AG04449 (cell line): ENCODE measurements around the gene NOX1.

Source experiments
- CTCF ChIA-PET: fragments of 350-600 bp; formaldehyde crosslinking; extraction: SDS; loops from one replicate; lab custom pipeline; 2021; ENCODE audit warnings: antibody characterized with exemption; lab: Yijun Ruan, JAX
- POLR2A ChIA-PET: fragments of 400-600, 350-600 bp; formaldehyde crosslinking; extraction: SDS; loops from one replicate; lab custom pipeline; 2020; ENCODE audit warnings: antibody characterized with exemption, inconsistent platforms; lab: Yijun Ruan, JAX
- DNase-seq: peaks from one replicate; pipeline ENCODE4 v3.0.0-alpha.2; 2010; ENCODE audit warnings: low read depth, low spot score
- H3K4me3 ChIP-seq: 2 replicates; pipeline ENCODE4 v1.5.1; 2011; ENCODE audit warnings: low read depth, mild to moderate bottlenecking, control low read depth, low read length
- CTCF ChIP-seq: IDR thresholded peaks from one replicate; pipeline ENCODE4 v1.5.1; 2011; ENCODE audit warnings: mild to moderate bottlenecking, moderate library complexity, low read length, control low read depth, inconsistent platforms; ENCODE audit not compliant: insufficient read depth; ENCODE audit errors: missing control alignments

Gene NOX1

GRCh38 chrX:100895365-100896075 lies 21.4 kb upstream of the NOX1 start:
- CTCF ChIA-PET: interaction anchor here (1.1 to 3.1 kb wide), 4 partner anchors 10 to 392 kb away, joined by 3 to 13 read pairs (median 8); no protein-coding TSS in a partner anchor
- TF ChIP-seq CTCF: peak; percentile 56
- H3K4me3 ChIP-seq: no peak overlapping the region
- POLR2A ChIA-PET: interaction anchor here (0.8 kb wide), 1 partner anchor 34 kb away, joined by 3 read pairs; the partner anchor contains the start of gene XKRX
- no peak for DNase-seq

- no peak overlapping the region for H3K4me3 ChIP-seq
- ChIA-PET CTCF (no interaction called here), POLR2A (no interaction called here)
- no peak for TF ChIP-seq CTCF
- no peak for DNase-seq
Measured at GRCh38 chrX:100883654-100884053, 9.5 kb upstream of the NOX1 start.

- DNase-seq: no peak
- no peak for TF ChIP-seq CTCF
- CTCF ChIA-PET: no interaction called here
- POLR2A ChIA-PET: no interaction called here
- no peak overlapping the region for H3K4me3 ChIP-seq
Measured at GRCh38 chrX:100880368-100880767, 6.2 kb upstream of the NOX1 start.

- no peak overlapping the region for H3K4me3 ChIP-seq
- POLR2A ChIA-PET: no interaction called here
- TF ChIP-seq CTCF: no peak
- DNase-seq: no peak
- CTCF ChIA-PET: no interaction called here
Measured at GRCh38 chrX:100871594-100872560, 2.3 kb downstream of the NOX1 start.

- no peak overlapping the region for H3K4me3 ChIP-seq
- POLR2A ChIA-PET: no interaction called here
- CTCF ChIA-PET: no interaction called here
- DNase-seq: no peak
- no peak for TF ChIP-seq CTCF
Measured at GRCh38 chrX:100870527-100870926, 3.6 kb downstream of the NOX1 start.

GRCh38 chrX:100868273-100868672 lies 5.9 kb downstream of the NOX1 start:
- no peak for DNase-seq
- CTCF ChIA-PET: interaction anchor here (1.2 kb wide), 1 partner anchor 419 kb away, joined by 3 read pairs; no protein-coding TSS in a partner anchor
- no peak for TF ChIP-seq CTCF
- POLR2A ChIA-PET: no interaction called here
- H3K4me3 ChIP-seq: no peak overlapping the region
